Mammary epithelial cell (primary cell): ENCODE results near the gene RAET1E.
"Not testable (repeated sequence)": the region's sequence is repeated elsewhere in the genome, so short reads cannot be mapped to it uniquely, and the experiment has no call there.

Experiments used
- EZH2 ChIP-seq: IDR thresholded peaks from 2 replicates; pipeline ENCODE4 v1.6.1; 2012; ENCODE audit warnings: low read length, inconsistent platforms, borderline replicate concordance
- TF ChIP-seq, protein P1 (sequence below), 2 donors: IDR thresholded peaks in 1 of 2; conservative IDR thresholded peaks in 1 of 2; 2 replicates each; pipeline ENCODE4 v1.5.1; 2011 to 2012; ENCODE audit warnings: inconsistent platforms in 2 of 2, low read length in 2 of 2, mild to moderate bottlenecking in 2 of 2, control low read depth in 1 of 2, low read depth in 1 of 2; ENCODE audit not compliant: insufficient read depth in 1 of 2; ENCODE audit errors: extremely low read depth in 1 of 2

DNA sequence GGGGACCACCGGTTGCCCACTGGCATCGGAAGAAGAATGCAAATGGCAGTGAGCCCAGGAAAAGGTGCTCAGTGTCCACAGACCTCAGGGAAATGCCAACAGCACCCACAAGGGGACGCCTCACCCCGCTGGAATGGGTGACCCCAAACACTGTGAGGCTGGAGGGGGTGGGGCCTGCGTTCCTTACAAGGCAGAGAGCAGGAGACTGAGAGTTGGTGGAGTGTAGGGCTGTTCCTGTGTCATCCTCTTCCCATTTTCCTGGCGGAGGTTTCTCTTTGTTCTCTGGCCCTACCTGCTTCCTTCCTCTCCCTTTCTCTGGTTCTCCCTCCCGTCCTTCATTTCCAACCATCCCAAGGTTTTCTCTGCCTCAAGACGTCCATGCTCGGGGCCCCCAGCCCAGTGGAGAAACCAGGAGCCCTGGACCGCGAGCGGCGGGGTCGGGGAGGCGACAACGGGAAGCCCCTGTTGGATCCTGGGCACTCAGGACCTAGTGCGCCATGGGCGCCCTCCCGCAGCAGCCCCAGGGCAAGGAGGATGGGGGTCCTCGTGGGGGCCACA is 40.2 kb upstream of the RAET1E start:
- TF ChIP-seq, protein P1, sequence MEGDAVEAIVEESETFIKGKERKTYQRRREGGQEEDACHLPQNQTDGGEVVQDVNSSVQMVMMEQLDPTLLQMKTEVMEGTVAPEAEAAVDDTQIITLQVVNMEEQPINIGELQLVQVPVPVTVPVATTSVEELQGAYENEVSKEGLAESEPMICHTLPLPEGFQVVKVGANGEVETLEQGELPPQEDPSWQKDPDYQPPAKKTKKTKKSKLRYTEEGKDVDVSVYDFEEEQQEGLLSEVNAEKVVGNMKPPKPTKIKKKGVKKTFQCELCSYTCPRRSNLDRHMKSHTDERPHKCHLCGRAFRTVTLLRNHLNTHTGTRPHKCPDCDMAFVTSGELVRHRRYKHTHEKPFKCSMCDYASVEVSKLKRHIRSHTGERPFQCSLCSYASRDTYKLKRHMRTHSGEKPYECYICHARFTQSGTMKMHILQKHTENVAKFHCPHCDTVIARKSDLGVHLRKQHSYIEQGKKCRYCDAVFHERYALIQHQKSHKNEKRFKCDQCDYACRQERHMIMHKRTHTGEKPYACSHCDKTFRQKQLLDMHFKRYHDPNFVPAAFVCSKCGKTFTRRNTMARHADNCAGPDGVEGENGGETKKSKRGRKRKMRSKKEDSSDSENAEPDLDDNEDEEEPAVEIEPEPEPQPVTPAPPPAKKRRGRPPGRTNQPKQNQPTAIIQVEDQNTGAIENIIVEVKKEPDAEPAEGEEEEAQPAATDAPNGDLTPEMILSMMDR (conservative IDR thresholded peaks at IDR 0.05 in 1 of 2, IDR thresholded peaks at IDR 0.05 in 1 of 2; ENCODE audit: extremely low read depth in 1 of 2, insufficient read depth in 1 of 2, low read depth in 1 of 2, low read length in 2 of 2), result not testable (repeated sequence)
- not testable (repeated sequence) for TF ChIP-seq EZH2
